Measurements from ENCODE around the gene DIP2C.

GRCh38 chr10:649798-650440, 39.5 kb downstream of the DIP2C start:
- TF ChIP-seq, protein P1, sequence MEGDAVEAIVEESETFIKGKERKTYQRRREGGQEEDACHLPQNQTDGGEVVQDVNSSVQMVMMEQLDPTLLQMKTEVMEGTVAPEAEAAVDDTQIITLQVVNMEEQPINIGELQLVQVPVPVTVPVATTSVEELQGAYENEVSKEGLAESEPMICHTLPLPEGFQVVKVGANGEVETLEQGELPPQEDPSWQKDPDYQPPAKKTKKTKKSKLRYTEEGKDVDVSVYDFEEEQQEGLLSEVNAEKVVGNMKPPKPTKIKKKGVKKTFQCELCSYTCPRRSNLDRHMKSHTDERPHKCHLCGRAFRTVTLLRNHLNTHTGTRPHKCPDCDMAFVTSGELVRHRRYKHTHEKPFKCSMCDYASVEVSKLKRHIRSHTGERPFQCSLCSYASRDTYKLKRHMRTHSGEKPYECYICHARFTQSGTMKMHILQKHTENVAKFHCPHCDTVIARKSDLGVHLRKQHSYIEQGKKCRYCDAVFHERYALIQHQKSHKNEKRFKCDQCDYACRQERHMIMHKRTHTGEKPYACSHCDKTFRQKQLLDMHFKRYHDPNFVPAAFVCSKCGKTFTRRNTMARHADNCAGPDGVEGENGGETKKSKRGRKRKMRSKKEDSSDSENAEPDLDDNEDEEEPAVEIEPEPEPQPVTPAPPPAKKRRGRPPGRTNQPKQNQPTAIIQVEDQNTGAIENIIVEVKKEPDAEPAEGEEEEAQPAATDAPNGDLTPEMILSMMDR (conservative IDR thresholded peaks at IDR 0.05 in 1 of 2, IDR thresholded peaks at IDR 0.05 in 1 of 2; ENCODE audit: extremely low read depth in 1 of 2, insufficient read depth in 1 of 2, low read depth in 1 of 2, low read length in 2 of 2), result no peak
- TF ChIP-seq EZH2 (IDR thresholded peaks at IDR 0.05; ENCODE audit: borderline replicate concordance, low read length), result no peak

Data from mammary epithelial cell (primary cell).